Adrenal gland (tissue), 12 donors: ENCODE data around the gene TLE6. TPM values are rescaled to one million over a fixed set of nuclear protein-coding genes. Genes with fewer than 3 reads are reported as not detected.
"Not testable (repeated sequence)": the region's sequence is repeated elsewhere in the genome, so short reads cannot be mapped to it uniquely, and the experiment has no call there.

Experiments used
- DNase-seq, 7 donors: peaks; one replicate each; pipeline ENCODE4 v3.0.0-alpha.2; 2019 to 2020
- H3K27ac ChIP-seq, 5 donors: fragments of 200-600 bp; sonication (generic) in 4 of 5; 1 replicate in 3 of 5; 2 replicates in 2 of 5; pipeline versions ENCODE4 v1.5.1 to v1.8.0; 2016 to 2020; ENCODE audit warnings: mild to moderate bottlenecking in 1 of 5
- H3K27me3 ChIP-seq: fragments of 200-600 bp; 2 replicates; pipeline ENCODE4 v1.8.0; 2021
- H3K36me3 ChIP-seq, 2 donors: fragments of 200-600 bp; replicated peaks in 1 of 2; 1 replicate in 1 of 2; 2 replicates in 1 of 2; pipeline versions ENCODE4 v1.5.1 to v1.8.0; 2018 to 2022
- H3K4me1 ChIP-seq, 2 donors: fragments of 200-600 bp; replicated peaks in 1 of 2; 1 replicate in 1 of 2; 2 replicates in 1 of 2; pipeline versions ENCODE4 v1.5.1 to v1.8.0; 2018 to 2021
- H3K4me3 ChIP-seq, 4 donors: fragments of 200-600 bp; sonication (generic) in 3 of 4; one replicate each; pipeline ENCODE4 v1.5.1; 2016 to 2018
- H3K9me3 ChIP-seq, 3 donors: fragments of 200-600 bp; sonication (generic) in 1 of 3; replicated peaks in 1 of 3; 1 replicate in 2 of 3; 2 replicates in 1 of 3; pipeline versions ENCODE4 v1.5.1 to v1.8.0; 2016 to 2021
- POLR2A ChIP-seq, 2 donors: fragments of 450-650 bp; IDR thresholded peaks; one replicate each; pipeline ENCODE4 v1.6.1; 2017; ENCODE audit warnings: antibody characterized with exemption in 2 of 2, mild to moderate bottlenecking in 2 of 2, moderate library complexity in 1 of 2
- WGBS, 4 donors: extraction: QIAGEN DNeasy Blood & Tissue Kit in 2 of 4; methylation state at CpG; one replicate each; pipeline versions ENCODE4 v1.1.5 to v1.1.7; 2013 to 2017; 5-methylcytosine and 5-hydroxymethylcytosine counted together
- intact Hi-C, 2 donors: fragments of 100-400 bp; cut with DNase I; formaldehyde crosslinking; loops; one replicate each; pipeline versions ENCODE4 v1.14.1 to v1.15.0; 2022 to 2023
- polyA plus RNA-seq, 3 donors: library from polyadenylated mRNA; stranded (reverse); fragments of 200-250 nt in 2 of 3; fragments of 350-450 nt in 1 of 3; fragmentation: Illumina TruSeq in 1 of 3; extraction: RNeasy Lipid Tissue Mini Kit (QIAGEN cat#74804) in 1 of 3; gene quantifications; one replicate each; pipeline ENCODE4 v1.2.3, GENCODE V29; 2013 to 2014
- total RNA-seq, 9 donors: library from RNA; depleted of rRNA in 4 of 9; stranded (reverse); fragments of >200 nt in 4 of 9; fragments of 120-200 nt in 1 of 9; fragmentation: NEBNext Ultra II Directional in 1 of 9; extraction: Animal tissue kit (Norgen Biotek cat#: 25700) in 1 of 9; gene quantifications; one replicate each; pipeline versions ENCODE4 v1.1.0 to v1.2.4, GENCODE V29; 2013 to 2023
- TF ChIP-seq, protein P1 (sequence below), 6 experiments: fragments of 450-650 bp in 4 of 6; fragments of 200-600 bp in 2 of 6; sonication (generic) in 1 of 6; IDR thresholded peaks; 1 replicate in 5 of 6; 2 replicates in 1 of 6; pipeline versions ENCODE4 v1.5.1 to v1.8.0; 2016 to 2021; ENCODE audit warnings: antibody characterized with exemption in 6 of 6, mild to moderate bottlenecking in 2 of 6, moderate library complexity in 1 of 6
- donor health status: healthy with polysubstance abuse.
- donor health status: Bipolar disorder and iron deficiency.
- donor health status: DM: yes; HTN: yes; CAD: no.
- donor health status: DM: no; HTN: no; CAD: no.
- donor health status: DM: no; HTN: no; CAD: no.
- donor health status: DM: yes; HTN: yes; CAD: no.

The TLE6 gene
- total and polyA plus RNA-seq, 12 donors = 0.48 to 13.9 (median 2.0) TPM

DNA sequence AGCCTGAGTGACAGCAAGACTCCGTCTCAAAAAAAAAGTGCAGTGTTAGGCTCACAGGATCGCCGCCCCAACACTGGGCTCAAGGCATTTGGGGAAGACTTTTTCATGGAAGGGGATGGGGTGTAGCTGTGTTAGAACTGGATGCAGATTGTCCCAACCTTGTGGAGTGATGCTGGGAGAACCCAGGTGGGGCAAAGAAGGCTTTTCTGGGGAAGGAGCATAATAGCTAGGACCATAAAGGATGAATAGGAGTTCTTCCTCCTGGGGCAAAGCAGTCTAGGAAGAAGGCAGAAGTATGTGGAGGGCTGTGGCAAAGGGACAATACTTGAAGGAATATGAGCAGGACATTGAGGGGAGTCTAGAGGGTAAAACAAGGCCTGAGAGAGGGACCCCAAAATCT lies 11.2 kb downstream of the TLE6 start:
- Histone ChIP-seq H3K4me1 (peaks cover 5 to 10% of the 10 kb centered on the region in 2 donors), H3K27me3 (no peaks in the 10 kb centered on the region), H3K27ac (no peak overlapping the region), H3K9me3 (no peaks in the 10 kb centered on the region), H3K36me3 (no peaks in the 10 kb centered on the region), H3K4me3 (no peak overlapping the region)
- WGBS, 4 donors = 93 to 100% (median 94%) methylated on average over 3 of the region's 3 CpGs
- no peak for DNase-seq
- intact Hi-C loops = loop anchor here in 1 of 2 donors (5.0 kb wide), 1 partner anchor 39 kb away; the partner anchor contains the start of gene TLE2
- TF ChIP-seq, protein P1, sequence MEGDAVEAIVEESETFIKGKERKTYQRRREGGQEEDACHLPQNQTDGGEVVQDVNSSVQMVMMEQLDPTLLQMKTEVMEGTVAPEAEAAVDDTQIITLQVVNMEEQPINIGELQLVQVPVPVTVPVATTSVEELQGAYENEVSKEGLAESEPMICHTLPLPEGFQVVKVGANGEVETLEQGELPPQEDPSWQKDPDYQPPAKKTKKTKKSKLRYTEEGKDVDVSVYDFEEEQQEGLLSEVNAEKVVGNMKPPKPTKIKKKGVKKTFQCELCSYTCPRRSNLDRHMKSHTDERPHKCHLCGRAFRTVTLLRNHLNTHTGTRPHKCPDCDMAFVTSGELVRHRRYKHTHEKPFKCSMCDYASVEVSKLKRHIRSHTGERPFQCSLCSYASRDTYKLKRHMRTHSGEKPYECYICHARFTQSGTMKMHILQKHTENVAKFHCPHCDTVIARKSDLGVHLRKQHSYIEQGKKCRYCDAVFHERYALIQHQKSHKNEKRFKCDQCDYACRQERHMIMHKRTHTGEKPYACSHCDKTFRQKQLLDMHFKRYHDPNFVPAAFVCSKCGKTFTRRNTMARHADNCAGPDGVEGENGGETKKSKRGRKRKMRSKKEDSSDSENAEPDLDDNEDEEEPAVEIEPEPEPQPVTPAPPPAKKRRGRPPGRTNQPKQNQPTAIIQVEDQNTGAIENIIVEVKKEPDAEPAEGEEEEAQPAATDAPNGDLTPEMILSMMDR (IDR thresholded peaks at IDR 0.05) = no peak
- no peak for TF ChIP-seq POLR2A (IDR thresholded peaks at IDR 0.05)

DNA sequence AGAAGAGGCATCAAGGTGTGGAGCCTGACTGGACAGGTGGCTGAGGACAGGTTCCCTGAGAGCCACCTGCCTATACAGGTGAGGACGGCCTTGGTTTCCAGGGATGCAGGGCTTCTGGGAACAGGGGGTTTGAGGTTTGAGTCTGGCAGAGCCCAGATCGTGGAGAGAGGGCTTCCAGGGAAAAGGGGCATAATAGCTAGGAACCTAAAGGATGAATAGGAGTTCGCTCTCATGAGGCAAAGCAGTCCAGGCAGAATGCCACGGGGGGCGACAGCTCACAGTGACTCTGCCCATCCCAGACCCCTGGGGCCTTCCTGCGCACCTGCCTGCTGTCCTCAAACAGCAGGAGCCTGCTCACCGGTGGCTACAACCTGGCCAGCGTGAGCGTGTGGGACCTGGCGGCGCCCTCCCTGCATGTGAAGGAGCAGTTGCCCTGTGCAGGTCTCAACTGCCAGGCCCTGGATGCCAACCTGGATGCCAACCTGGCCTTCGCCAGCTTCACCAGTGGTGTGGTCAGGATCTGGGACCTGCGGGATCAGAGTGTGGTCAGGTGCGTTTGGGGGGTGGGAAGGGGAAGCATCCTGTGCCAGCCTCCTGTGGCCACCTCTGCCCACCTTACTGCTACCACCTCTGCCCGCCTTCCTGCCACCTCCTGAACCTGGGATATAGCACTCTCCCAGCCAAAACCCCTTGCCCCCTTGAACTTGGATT lies 12.0 kb downstream of the TLE6 start:
- WGBS, 4 donors = 90 to 96% (median 94%) methylated on average over 11 to 15 of the region's 15 CpGs
- no peaks in the 10 kb centered on the region for H3K27me3 ChIP-seq
- no peaks in the 10 kb centered on the region for H3K36me3 ChIP-seq
- no peak for DNase-seq
- intact Hi-C loops = loop anchor here in 1 of 2 donors (5.0 kb wide), 1 partner anchor 38 kb away; the partner anchor contains the start of gene TLE2
- no peaks in the 10 kb centered on the region for H3K9me3 ChIP-seq
- TF ChIP-seq, protein P1 (IDR thresholded peaks at IDR 0.05) = no peak
- no peak for TF ChIP-seq POLR2A (IDR thresholded peaks at IDR 0.05)
- peaks cover 0 to 2% of the 10 kb centered on the region in 2 donors for H3K4me1 ChIP-seq
- no peak overlapping the region for H3K4me3 ChIP-seq
- H3K27ac ChIP-seq = no peak overlapping the region

DNA sequence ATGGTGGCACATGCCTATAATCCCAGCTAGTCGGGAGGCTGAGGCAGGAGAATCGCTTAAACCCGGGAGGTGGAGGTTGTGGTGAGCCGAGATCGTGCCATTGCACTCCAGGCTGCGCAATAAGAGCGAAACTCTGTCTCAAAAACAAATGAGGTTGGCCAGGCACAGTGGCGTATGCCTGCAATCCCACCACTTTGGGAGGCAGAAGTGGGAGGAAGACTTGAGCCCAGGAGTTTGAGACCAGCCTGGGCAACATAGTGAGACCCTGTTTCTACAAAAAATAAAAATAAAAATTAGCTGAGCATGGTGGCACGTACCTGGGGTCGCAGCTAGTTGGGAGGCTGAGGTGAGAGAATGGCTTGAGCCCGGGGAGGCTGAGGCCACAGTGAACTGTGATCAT lies 15.0 kb downstream of the TLE6 start:
- H3K36me3 ChIP-seq, H3K9me3 ChIP-seq, DNase-seq, H3K4me1 ChIP-seq, H3K27me3 ChIP-seq, H3K27ac ChIP-seq, intact Hi-C loops, H3K4me3 ChIP-seq: not testable (repeated sequence)
- WGBS, 4 donors = 85 to 92% (median 86%) methylated on average over 11 of the region's 11 CpGs

DNA sequence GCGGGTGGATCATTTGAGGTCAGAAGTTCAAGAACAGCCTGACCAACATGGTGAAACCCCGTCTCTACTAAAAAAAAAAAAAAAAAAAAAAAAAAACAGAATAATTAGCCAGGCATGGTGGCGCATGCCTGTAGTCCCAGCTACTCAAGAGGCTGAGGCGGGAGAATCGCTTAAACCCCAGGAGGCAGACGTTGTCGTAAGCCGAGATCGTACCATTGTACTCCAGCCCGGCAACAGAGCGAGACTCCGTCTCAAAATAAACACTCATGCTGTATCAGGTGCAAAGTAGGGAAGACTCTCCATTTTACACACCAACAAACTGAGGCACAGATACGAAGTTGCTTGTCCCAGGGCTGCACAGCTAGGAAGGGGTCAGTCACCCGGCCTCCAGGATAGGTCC lies 15.6 kb downstream of the TLE6 start:
- no peaks in the 10 kb centered on the region for H3K4me1 ChIP-seq
- intact Hi-C loops = no loop called here
- 68 to 82% (median 78%) methylated on average over 14 of the region's 14 CpGs for WGBS, 4 donors
- no peak for DNase-seq
- no peaks in the 10 kb centered on the region for H3K36me3 ChIP-seq
- no peak overlapping the region for H3K4me3 ChIP-seq
- no peak overlapping the region for H3K27ac ChIP-seq
- no peaks in the 10 kb centered on the region for H3K9me3 ChIP-seq
- no peaks in the 10 kb centered on the region for H3K27me3 ChIP-seq
- TF ChIP-seq POLR2A (IDR thresholded peaks at IDR 0.05) = no peak
- TF ChIP-seq, protein P1 (IDR thresholded peaks at IDR 0.05) = no peak

DNA sequence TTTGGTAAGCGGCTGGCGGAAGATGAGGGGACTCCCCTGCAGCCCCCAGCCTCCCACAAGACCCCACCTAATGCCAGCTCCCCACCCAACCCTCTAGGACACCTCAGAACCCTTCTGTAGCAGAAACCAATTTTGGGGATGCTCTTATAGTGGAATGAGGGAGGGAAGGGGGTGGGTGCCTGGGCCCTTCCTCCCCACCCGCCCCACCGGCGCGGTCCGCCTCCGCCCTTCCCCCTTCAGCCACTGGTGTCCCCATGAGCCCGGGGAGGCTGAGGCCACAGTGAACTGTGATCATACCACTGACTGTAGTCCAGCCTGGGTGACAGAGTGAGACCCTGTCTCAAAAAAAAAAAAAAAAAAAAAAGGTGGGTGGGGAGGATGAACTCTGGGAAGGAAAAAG lies 16.2 kb downstream of the TLE6 start:
- Histone ChIP-seq H3K9me3 (no peaks in the 10 kb centered on the region), H3K27ac (no peak overlapping the region), H3K4me1 (no peaks in the 10 kb centered on the region), H3K36me3 (no peaks in the 10 kb centered on the region), H3K4me3 (no peak overlapping the region), H3K27me3 (no peaks in the 10 kb centered on the region)
- 68 to 74% (median 69%) methylated on average over 9 of the region's 9 CpGs; no CpG with 5 or more reads in 1 of the 4 donors for WGBS, 4 donors
- TF ChIP-seq POLR2A (IDR thresholded peaks at IDR 0.05) = no peak
- TF ChIP-seq, protein P1 (IDR thresholded peaks at IDR 0.05) = no peak
- intact Hi-C loops = no loop called here
- no peak for DNase-seq
